Keratinocyte (primary cell): ENCODE data around the gene ENO2. TPM values are rescaled to one million over a fixed set of nuclear protein-coding genes. Genes with fewer than 3 reads are reported as not detected.
A peak's percentile ranks its signal among the peaks of the same experiment; 100 is the strongest.

ENCODE experiments used
- DNase-seq: peaks from one replicate; pipeline ENCODE4 v3.0.0-alpha.2; 2011; ENCODE audit warnings: low read depth, missing footprints, low spot score
- FAIRE-seq: peaks from 2 replicates; lab custom pipeline; 2011; peaks lifted over from hg19 to GRCh38; lab: Jason Lieb, UNC
- H2AFZ ChIP-seq: 2 replicates; pipeline ENCODE4 v1.6.0; 2012; ENCODE audit warnings: low read length, control low read depth, inconsistent platforms; ENCODE audit not compliant: control insufficient read depth
- H3K27ac ChIP-seq: 2 replicates; pipeline ENCODE4 v1.5.1; 2011; ENCODE audit warnings: low read length; ENCODE audit not compliant: control insufficient read depth, insufficient read depth
- H3K27me3 ChIP-seq: 3 replicates; pipeline ENCODE4 v1.6.0; 2011; ENCODE audit warnings: low read length; ENCODE audit not compliant: control insufficient read depth, insufficient read depth; ENCODE audit errors: extremely low read depth
- H3K36me3 ChIP-seq, 2 experiments: 2 replicates in 1 of 2; 3 replicates in 1 of 2; pipeline ENCODE4 v1.5.1; 2011; ENCODE audit warnings: low read length in 2 of 2, mild to moderate bottlenecking in 1 of 2; ENCODE audit not compliant: control insufficient read depth in 2 of 2, insufficient read depth in 2 of 2; ENCODE audit errors: extremely low read depth in 1 of 2
- H3K4me1 ChIP-seq: 3 replicates; pipeline ENCODE4 v1.5.1; 2011; ENCODE audit warnings: low read length; ENCODE audit not compliant: control insufficient read depth, insufficient read depth; ENCODE audit errors: extremely low read depth
- H3K4me2 ChIP-seq: 3 replicates; pipeline ENCODE4 v1.6.0; 2011; ENCODE audit warnings: low read depth, low read length; ENCODE audit not compliant: control insufficient read depth, insufficient read depth; ENCODE audit errors: extremely low read depth
- H3K4me3 ChIP-seq, 3 experiments: fragments of 200-600 bp in 1 of 3; sonication (generic) in 1 of 3; 2 replicates in 2 of 3; 3 replicates in 1 of 3; pipeline ENCODE4 v1.5.1; 2011 to 2016; ENCODE audit warnings: low read length in 3 of 3, mild to moderate bottlenecking in 3 of 3, control low read depth in 2 of 3, inconsistent platforms in 1 of 3, low read depth in 1 of 3, mixed read lengths in 1 of 3, mixed run types in 1 of 3, moderate library complexity in 1 of 3; ENCODE audit not compliant: control insufficient read depth in 2 of 3, insufficient read depth in 2 of 3; ENCODE audit errors: extremely low read depth in 1 of 3
- H3K79me2 ChIP-seq: 2 replicates; pipeline ENCODE4 v1.6.0; 2012; ENCODE audit warnings: low read length; ENCODE audit not compliant: control insufficient read depth, insufficient read depth
- H3K9ac ChIP-seq: 3 replicates; pipeline ENCODE4 v1.6.0; 2011; ENCODE audit warnings: low read length; ENCODE audit not compliant: control insufficient read depth, insufficient read depth; ENCODE audit errors: extremely low read depth
- H3K9me1 ChIP-seq: 3 replicates; pipeline ENCODE4 v1.6.0; 2011; ENCODE audit warnings: low read length; ENCODE audit not compliant: control insufficient read depth, insufficient read depth; ENCODE audit errors: extremely low read depth
- H3K9me3 ChIP-seq: 2 replicates; pipeline ENCODE4 v1.5.1; 2012; ENCODE audit warnings: low read depth, low read length; ENCODE audit not compliant: control insufficient read depth
- H4K20me1 ChIP-seq: 3 replicates; pipeline ENCODE4 v1.6.0; 2011; ENCODE audit warnings: low read length; ENCODE audit not compliant: control insufficient read depth, insufficient read depth; ENCODE audit errors: extremely low read depth
- CTCF ChIP-seq, 3 experiments: IDR thresholded peaks in 1 of 3; conservative IDR thresholded peaks in 1 of 3; optimal IDR thresholded peaks in 1 of 3; 2 replicates in 2 of 3; 3 replicates in 1 of 3; pipeline versions ENCODE3 to v1.5.1; 2011; ENCODE audit warnings: low read length in 3 of 3, mild to moderate bottlenecking in 3 of 3, moderate library complexity in 2 of 3, control low read depth in 1 of 3, inconsistent platforms in 1 of 3; ENCODE audit not compliant: insufficient read depth in 2 of 3; ENCODE audit errors: extremely low read depth in 1 of 3
- EZH2 ChIP-seq: IDR thresholded peaks from one replicate; pipeline ENCODE4 v1.6.1; 2012; ENCODE audit warnings: inconsistent platforms, mild to moderate bottlenecking, low read length, moderate library complexity
- dilution Hi-C: fragments of 300-500 bp; cut with MboI; formaldehyde crosslinking; loops from one replicate; pipeline ENCODE4 v1.7.0; 2020; ENCODE audit warnings: low sequenced_read_pairs; ENCODE audit not compliant: extremely low pct_ligation_motif_present
- polyA plus RNA-seq, 5 experiments: library from polyadenylated mRNA; depleted of rRNA in 3 of 5; stranded (reverse) in 3 of 5; stranded (forward) in 1 of 5; unstranded in 1 of 5; fragments of >200 nt; gene quantifications; 1 replicate in 1 of 5; 2 replicates in 3 of 5; 3 replicates in 1 of 5; pipeline versions ENCODE4 v1.2.1 to v1.2.3, GENCODE V29; 2011 to 2012; ENCODE audit warnings: missing spikeins in 2 of 5, low read depth in 1 of 5, low replicate concordance in 1 of 5

Gene ENO2
- polyA plus RNA-seq, 1 donor (not counting 4 experiments of a cell fraction or from before 2014, with no cell fraction given), result 1.7 TPM

- Histone ChIP-seq H3K4me1 (peaks cover 31% of the 10 kb centered on the region), H4K20me1 (peaks cover 21% of the 10 kb centered on the region), H3K4me2 (peak overlapping the region; percentile 61), H2AFZ (no peak overlapping the region), H3K9me1 (no peaks in the 10 kb centered on the region), H3K27ac (no peak overlapping the region), H3K9ac (no peak overlapping the region), H3K4me3 (peak overlapping the region in 1 of 3 experiments; percentile 57), H3K79me2 (peaks cover 34% of the 10 kb centered on the region), H3K9me3 (no peaks in the 10 kb centered on the region), H3K27me3 (no peaks in the 10 kb centered on the region), H3K36me3 (peaks cover 39 to 44% of the 10 kb centered on the region in 2 experiments)
- no peak for DNase-seq
- FAIRE-seq, result peak; percentile 56
- TF ChIP-seq EZH2 (no peak), CTCF (optimal IDR thresholded peaks at IDR 0.05 in 1 of 3, IDR thresholded peaks at IDR 0.05 in 1 of 3, conservative IDR thresholded peaks at IDR 0.05 in 1 of 3; ENCODE audit: extremely low read depth in 1 of 3, insufficient read depth in 2 of 3, low read length in 3 of 3) (no peak)
- dilution Hi-C loops, result no loop called here
These were observed 48.0 kb upstream of the ENO2 start for GRCh38 chr12:6866163-6866919.

GRCh38 chr12:6866920-6867412 is 47.4 kb upstream of the ENO2 start:
- H2AFZ ChIP-seq, result peak overlapping the region; percentile 64
- H3K4me3 ChIP-seq, result peak overlapping the region; percentile 45 to 87 (median 57)
- H4K20me1 ChIP-seq, result peaks cover 25% of the 10 kb centered on the region
- peak overlapping the region; percentile 59 for H3K9ac ChIP-seq
- peak overlapping the region; percentile 61 for H3K4me2 ChIP-seq
- H3K4me1 ChIP-seq, result peaks cover 37% of the 10 kb centered on the region
- H3K9me1 ChIP-seq, result no peaks in the 10 kb centered on the region
- no peak for TF ChIP-seq CTCF (optimal IDR thresholded peaks at IDR 0.05 in 1 of 3, IDR thresholded peaks at IDR 0.05 in 1 of 3, conservative IDR thresholded peaks at IDR 0.05 in 1 of 3; ENCODE audit: extremely low read depth in 1 of 3, insufficient read depth in 2 of 3, low read length in 3 of 3)
- TF ChIP-seq EZH2, result no peak
- peaks cover 36% of the 10 kb centered on the region for H3K79me2 ChIP-seq
- H3K9me3 ChIP-seq, result no peaks in the 10 kb centered on the region
- peak overlapping the region; percentile 17 for H3K27ac ChIP-seq
- DNase-seq (no peak), FAIRE-seq (no peak)
- H3K36me3 ChIP-seq, result peaks cover 33 to 38% of the 10 kb centered on the region in 2 experiments
- dilution Hi-C loops, result no loop called here
- H3K27me3 ChIP-seq, result no peaks in the 10 kb centered on the region
